ENCODE results near the gene RECQL5. TPM values are rescaled to one million over a fixed set of nuclear protein-coding genes. Genes with fewer than 3 reads are reported as not detected.

The RECQL5 gene
- total RNA-seq, 1 experiment from 2014 or later: 40.0 TPM

DNA sequence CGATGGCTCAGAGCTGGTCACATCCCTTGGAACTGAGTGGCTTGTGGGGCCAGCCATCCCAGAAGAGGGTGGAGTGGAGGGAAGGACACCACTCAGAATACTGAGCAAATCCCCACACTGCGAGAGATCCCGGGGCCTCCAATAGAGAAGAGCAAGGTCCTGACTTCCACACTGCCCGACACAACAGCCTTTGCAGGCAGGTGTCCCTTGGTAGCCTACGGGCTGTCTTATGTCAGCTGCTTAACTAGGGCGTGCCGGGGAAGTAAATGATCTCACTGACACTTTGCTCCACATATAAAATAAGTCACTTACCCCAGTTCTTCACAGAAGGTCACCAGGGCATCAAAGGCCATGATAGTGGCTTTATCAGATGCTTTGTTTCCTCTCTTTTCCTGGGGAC is 16.1 kb downstream of the RECQL5 start:
- Mint-ChIP-seq H3K27me3 (ENCODE audit: low read depth) (no peaks in the 10 kb centered on the region), H3K36me3 (ENCODE audit: insufficient read depth in 1 of 3, low read depth in 3 of 3) (peaks cover 13 to 46% (median 42%) of the 10 kb centered on the region in 3 experiments; a peak in 6 of 7 replicates), H3K4me1 (peaks cover 3 to 6% of the 10 kb centered on the region in 2 experiments; a peak in 3 of 4 replicates), H3K4me3 (no peak overlapping the region), H3K9me3 (no peaks in the 10 kb centered on the region), H3K27ac (no peak overlapping the region)
- Histone ChIP-seq H3K18ac (ENCODE audit: insufficient read length, low read depth, low read length) (no peak overlapping the region), H3K23ac (ENCODE audit: insufficient read length, low read depth, low read length) (no peak overlapping the region), H2BK20ac (ENCODE audit: low read depth, low read length, poor library complexity, severe bottlenecking) (no peak overlapping the region), H4K5ac (ENCODE audit: insufficient read length, low read depth, low read length) (no peak overlapping the region), H3K27me3 (ENCODE audit: insufficient read depth, low read length) (no peaks in the 10 kb centered on the region), H3K23me2 (ENCODE audit: insufficient read length, low read depth, low read length, poor library complexity, severe bottlenecking) (no peaks in the 10 kb centered on the region), H3K9ac (ENCODE audit: extremely low read depth, insufficient read length, low read length) (no peak overlapping the region), H3K4me2 (ENCODE audit: insufficient read depth, insufficient read length, low read length) (no peak overlapping the region), H2BK5ac (ENCODE audit: insufficient read length, low read length) (no peak overlapping the region), H3K14ac (ENCODE audit: insufficient read depth, low read length) (no peak overlapping the region), H3K4me1 (ENCODE audit: insufficient read depth, low read length) (no peaks in the 10 kb centered on the region), H3T11ph (ENCODE audit: low read length) (no peak overlapping the region), H3K9me3 (ENCODE audit: control insufficient read depth, low read depth, low read length) (no peaks in the 10 kb centered on the region), H3K27ac (ENCODE audit: insufficient read length, low read depth, low read length) (no peak overlapping the region), H3K79me2 (ENCODE audit: insufficient read depth, low read length) (no peaks in the 10 kb centered on the region), H3K79me1 (ENCODE audit: insufficient read depth, low read depth, low read length, poor library complexity, severe bottlenecking) (no peaks in the 10 kb centered on the region), H2AFZ (ENCODE audit: low read length) (no peak overlapping the region), H2BK12ac (ENCODE audit: insufficient read length, low read depth, low read length) (no peak overlapping the region), H2BK15ac (ENCODE audit: low read depth, low read length) (no peak overlapping the region), H2BK120ac (ENCODE audit: low read depth, low read length, poor library complexity, severe bottlenecking) (no peak overlapping the region), H4K91ac (ENCODE audit: insufficient read length, low read depth, low read length) (no peak overlapping the region), H4K20me1 (ENCODE audit: control insufficient read depth, insufficient read depth, insufficient read length) (no peaks in the 10 kb centered on the region), H2AK5ac (ENCODE audit: insufficient read length, low read length) (no peak overlapping the region), H3K4ac (ENCODE audit: low read depth, low read length) (no peak overlapping the region), H3K56ac (ENCODE audit: insufficient read length, low read depth, low read length) (no peak overlapping the region), H4K8ac (replicated peaks; ENCODE audit: insufficient read length, low read depth, low read length) (no peak overlapping the region)
- WGBS (ENCODE audit: extremely low coverage, insufficient read length, low lambda C conversion rate): no CpG with 5 or more reads among the region's 7 CpGs
- DNase-seq: no peak
- TF ChIP-seq, protein P1, sequence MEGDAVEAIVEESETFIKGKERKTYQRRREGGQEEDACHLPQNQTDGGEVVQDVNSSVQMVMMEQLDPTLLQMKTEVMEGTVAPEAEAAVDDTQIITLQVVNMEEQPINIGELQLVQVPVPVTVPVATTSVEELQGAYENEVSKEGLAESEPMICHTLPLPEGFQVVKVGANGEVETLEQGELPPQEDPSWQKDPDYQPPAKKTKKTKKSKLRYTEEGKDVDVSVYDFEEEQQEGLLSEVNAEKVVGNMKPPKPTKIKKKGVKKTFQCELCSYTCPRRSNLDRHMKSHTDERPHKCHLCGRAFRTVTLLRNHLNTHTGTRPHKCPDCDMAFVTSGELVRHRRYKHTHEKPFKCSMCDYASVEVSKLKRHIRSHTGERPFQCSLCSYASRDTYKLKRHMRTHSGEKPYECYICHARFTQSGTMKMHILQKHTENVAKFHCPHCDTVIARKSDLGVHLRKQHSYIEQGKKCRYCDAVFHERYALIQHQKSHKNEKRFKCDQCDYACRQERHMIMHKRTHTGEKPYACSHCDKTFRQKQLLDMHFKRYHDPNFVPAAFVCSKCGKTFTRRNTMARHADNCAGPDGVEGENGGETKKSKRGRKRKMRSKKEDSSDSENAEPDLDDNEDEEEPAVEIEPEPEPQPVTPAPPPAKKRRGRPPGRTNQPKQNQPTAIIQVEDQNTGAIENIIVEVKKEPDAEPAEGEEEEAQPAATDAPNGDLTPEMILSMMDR (conservative IDR thresholded peaks at IDR 0.05): no peak

Data from H9 (cell line).